B cell (primary cell): ENCODE data around the gene EXD3.

ENCODE experiments used
- EZH2 ChIP-seq: IDR thresholded peaks from 2 replicates; pipeline ENCODE4 v1.6.1; 2012; ENCODE audit warnings: borderline replicate concordance, low read depth, mild to moderate bottlenecking, moderate library complexity, low read length; ENCODE audit not compliant: insufficient read depth, poor library complexity, severe bottlenecking
- TF ChIP-seq, protein P1 (sequence below): fragments of 200-600 bp; IDR thresholded peaks from one replicate; pipeline ENCODE4 v1.8.0; 2022; ENCODE audit warnings: antibody characterized with exemption, mild to moderate bottlenecking

DNA sequence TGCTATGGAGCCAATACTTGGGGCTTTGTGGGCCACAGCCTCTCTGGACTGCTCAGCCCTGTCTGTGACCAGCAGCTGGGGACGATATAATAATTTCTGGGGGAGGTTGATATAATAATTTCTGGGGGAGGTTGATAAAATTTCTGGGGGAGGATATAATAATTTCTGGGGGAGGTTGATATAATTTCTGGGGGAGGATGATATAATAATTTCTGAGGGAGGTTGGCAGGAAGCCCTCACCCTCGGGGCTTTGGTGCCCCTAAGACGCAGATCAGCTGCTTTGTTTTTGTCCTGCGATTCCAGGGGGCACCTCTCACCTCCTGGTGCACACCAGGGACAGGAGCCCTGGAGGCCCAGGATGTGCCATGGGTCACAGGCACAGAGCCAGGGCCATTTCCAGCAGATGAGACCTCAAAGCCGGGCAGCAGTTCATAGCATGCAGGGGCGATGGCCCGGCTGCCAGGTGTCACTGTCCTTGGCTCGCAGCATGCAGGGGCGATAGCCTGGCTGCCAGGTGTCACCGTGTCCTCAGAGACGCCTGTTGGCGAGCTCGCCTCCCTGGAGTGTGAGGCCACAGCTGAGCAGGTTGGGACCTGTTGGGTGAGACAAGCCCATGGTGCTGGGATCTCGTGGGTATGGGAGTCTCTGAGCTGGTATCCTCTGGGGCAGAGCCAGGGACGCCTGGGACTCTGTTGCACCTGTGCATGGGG lies 149.2 kb downstream of the EXD3 start:
- TF ChIP-seq, protein P1, sequence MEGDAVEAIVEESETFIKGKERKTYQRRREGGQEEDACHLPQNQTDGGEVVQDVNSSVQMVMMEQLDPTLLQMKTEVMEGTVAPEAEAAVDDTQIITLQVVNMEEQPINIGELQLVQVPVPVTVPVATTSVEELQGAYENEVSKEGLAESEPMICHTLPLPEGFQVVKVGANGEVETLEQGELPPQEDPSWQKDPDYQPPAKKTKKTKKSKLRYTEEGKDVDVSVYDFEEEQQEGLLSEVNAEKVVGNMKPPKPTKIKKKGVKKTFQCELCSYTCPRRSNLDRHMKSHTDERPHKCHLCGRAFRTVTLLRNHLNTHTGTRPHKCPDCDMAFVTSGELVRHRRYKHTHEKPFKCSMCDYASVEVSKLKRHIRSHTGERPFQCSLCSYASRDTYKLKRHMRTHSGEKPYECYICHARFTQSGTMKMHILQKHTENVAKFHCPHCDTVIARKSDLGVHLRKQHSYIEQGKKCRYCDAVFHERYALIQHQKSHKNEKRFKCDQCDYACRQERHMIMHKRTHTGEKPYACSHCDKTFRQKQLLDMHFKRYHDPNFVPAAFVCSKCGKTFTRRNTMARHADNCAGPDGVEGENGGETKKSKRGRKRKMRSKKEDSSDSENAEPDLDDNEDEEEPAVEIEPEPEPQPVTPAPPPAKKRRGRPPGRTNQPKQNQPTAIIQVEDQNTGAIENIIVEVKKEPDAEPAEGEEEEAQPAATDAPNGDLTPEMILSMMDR: no peak
- no peak for TF ChIP-seq EZH2
